Measurements from ENCODE around the gene SPHK1. TPM values are rescaled to one million over a fixed set of nuclear protein-coding genes. Genes with fewer than 3 reads are reported as not detected.

SPHK1 gene
- polyA plus RNA-seq, 3 donors = 1.7 to 2.5 (median 2.3) TPM

DNA sequence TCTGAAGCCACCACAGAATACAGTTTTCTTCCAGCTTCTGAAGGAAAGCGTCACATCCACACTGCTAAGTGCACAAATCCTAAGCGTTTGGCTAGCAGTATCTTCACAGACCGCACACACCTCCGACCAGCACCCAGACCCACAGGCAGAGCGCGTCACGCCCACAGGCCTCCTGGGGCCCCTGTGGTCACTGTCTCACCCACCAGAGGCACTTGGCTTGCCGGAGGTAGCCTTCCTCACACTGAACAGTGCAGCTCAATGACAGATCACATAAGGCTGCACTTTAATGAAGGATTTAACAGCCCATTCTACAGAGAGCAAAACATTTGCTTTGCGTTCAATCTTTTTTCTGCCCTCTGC, 21.2 kb downstream of the SPHK1 start:
- DNase-seq (ENCODE audit: low read depth in 3 of 3, low spot score in 2 of 3) = no peak

DNA sequence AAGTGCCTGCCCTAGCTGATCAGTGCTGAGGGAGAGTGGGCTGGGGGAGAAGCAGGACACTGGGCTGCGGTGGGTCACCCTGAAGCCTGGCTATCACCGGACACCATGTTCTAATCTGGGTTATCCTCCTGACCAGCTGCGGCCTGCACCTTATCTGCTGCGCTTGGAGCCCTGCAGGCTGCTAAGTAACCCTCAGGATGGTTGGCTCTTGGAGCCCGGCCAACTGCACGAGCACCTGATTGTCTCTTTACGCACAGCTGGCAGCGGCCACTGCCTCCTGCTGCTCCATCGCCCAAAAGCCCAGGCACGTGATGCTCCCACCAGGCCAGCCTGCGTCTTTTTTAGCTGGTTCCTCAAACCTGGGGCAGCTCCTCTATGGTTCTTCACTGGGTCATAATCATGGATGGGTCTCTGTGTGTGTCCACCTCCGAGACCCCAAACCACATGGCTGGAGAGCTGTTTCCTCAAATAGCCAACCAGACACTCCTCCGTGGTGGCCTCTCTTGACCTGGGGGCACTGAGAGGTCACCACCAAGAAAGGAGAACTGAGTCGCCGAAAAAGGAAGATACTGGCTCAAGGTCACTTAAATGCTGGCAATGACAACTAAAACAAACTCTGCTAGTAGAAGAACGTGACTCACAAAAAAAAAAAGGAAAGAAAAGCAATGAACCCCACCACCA, 21.7 kb downstream of the SPHK1 start:
- no peak for DNase-seq (ENCODE audit: low read depth in 3 of 3, low spot score in 2 of 3)

DNA sequence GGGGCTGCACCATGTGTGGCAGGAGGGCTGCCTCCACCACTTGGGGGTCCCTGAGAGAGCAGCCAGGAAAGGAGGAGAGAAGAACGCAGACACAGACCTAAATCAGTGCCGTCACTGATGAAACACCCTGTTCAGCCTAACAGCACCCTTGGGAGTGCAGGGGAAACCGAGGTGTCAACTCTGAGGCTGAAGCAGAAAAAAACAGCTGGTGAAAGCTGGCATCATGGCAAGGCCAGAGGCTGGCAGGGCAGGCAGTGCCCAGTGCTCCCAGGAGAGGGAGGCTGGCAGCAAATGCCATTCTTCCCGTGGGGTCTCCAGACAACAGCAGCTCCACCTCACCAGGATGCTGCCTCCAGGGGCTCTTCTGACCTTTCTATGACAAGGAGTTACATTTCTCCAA, 23.1 kb downstream of the SPHK1 start:
- no peak for DNase-seq (ENCODE audit: low read depth in 3 of 3, low spot score in 2 of 3)

DNA sequence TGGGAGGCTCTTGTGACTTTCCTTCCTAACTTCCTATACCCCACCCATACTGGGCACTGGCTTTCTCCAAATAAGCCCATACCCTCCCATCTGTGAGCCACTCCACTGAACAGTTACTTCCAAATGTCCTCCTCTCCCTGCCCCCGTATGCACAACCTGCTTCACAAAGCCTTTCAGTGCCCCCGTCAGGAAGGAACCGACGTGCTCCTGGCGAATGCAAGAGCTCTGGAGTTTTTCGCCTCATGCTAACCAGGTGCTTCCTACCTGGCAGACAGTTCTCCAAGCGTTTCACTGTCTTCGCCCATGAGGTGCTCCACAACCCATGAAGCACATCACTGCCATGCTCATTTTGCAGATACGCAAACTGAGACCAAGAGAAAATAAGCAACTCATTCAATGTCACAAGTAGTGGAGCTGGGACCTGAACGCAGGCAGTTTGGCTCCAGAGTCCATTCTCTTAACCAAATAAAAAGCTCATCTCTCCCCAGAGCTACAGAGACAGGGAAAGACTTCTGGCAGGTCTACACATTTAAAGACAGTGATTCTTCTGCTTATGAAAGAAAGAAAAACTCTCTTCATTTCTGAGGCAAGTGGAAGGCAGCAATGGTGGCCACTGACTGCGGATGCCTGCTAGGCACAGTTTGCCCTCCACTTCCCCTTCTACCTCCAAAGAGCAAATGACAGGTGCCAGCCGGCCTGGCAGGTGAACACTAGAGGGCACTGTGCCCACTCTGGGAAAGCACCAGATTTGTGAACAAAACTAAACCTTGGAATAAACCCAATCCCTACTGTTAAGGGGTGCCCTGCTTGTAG, 23.8 kb downstream of the SPHK1 start:
- DNase-seq (ENCODE audit: low read depth in 3 of 3, low spot score in 2 of 3) = no peak

DNA sequence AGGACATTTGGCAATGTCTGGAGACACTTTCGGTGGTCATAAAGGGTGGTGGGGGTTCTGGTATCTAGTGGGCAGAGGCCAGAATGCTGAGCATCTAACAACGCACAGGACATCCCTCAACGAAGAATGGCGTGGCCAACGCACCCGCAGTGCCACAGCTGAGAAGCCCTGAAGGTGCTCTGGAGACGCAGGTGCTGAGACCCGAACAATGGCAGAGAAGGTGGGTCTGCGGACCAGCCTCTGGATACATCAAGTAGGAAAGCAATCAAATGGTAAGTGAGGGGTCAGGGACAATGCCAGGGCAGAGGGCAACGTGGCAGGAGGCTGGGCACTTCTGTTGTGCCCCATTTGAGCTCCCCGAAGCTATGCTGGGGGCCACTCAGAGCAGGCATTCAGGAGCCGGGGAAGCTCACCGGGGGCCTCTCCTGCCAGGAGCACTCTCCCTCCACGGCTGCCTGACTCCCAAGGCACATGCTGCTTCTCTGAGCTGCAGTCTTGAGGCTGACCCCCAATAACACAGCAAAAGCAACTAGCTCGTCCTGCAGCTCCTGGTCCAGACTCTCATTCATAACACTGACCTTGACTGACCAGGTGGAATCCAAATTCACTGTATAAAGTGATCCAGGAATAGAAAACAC, 26.0 kb downstream of the SPHK1 start:
- DNase-seq (ENCODE audit: low read depth in 3 of 3, low spot score in 2 of 3) = no peak

DNA sequence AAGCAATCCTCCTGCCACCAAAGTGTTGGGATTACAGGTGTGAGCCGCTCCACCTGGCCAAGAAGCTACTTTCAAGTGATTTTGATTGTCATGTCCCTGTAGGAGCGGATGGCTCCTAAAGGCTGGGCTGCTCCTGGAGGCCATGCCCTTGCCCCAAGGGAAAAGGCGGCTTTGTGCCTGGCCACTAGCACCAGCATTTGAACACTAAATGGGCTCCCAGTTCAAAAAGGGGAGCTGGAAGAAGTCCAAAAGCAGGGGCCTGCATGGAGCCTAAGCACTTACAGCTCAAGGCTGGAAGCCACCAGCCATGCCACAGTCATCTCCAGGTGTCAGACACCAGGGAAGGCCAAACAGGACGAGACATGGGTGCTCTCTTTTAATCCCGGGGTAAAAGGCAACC, 26.8 kb downstream of the SPHK1 start:
- no peak for DNase-seq (ENCODE audit: low read depth in 3 of 3, low spot score in 2 of 3)

DNA sequence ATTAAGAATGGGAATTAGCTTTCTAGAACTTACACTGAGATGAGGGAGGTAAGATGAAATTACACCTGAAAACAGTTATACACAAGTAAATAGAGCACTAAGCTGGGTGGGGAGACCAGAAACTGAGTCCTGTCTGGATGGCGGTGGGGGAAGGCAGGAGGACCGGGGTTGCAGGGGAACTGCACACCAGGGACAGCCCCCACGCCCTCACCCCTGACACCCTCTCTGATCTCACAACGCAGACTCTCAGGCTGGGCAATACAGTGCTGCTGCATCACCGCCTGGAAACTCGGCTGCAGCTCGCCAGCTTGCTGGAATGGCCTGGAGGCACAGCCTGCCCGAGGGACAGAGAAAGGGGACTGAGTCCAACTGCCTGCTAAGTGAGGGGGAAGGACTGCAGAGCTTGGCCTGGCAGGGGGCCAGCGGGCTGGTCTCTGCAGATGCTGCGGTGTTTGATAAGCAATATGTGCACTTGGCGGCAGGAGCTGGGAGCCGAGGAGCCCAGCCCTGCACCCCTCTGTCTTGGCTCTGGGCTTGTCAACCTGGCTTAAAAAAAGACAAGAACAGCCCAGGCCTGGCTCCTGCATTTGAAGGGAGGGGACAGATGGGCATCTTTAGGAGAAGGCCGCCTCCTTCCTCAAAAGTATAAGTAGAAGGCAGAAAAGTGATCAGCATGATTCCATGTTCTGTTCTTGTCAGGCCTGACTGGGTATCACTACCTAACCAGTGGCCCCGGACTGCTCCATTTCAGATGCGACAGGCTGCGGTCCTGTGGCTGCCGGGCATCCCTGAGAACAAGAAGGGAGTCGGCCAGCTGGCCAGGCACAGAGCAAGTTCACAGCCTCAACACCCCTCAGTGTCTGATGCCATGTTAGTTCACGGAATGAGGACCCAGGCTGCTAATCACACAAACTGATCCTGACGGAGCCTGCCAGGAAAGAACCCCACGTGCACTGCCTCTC, 30.2 kb downstream of the SPHK1 start:
- DNase-seq (ENCODE audit: low read depth in 3 of 3, low spot score in 2 of 3) = no peak

DNA sequence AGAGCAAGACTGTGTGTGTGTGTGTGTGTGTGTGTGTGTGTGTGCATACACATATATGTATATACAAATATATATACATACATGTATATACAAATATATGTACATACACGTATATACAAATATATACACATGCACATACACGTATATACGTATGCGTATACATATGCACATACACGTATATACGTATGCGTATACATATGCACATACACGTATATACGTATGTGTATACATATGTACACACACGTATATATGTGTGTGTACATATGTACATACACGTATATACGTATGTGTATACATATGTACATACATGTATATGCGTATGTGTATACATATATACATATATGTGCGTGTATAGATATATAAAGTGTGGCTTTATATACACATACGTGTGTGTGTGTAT, 31.4 kb downstream of the SPHK1 start:
- no peak for DNase-seq (ENCODE audit: low read depth in 3 of 3, low spot score in 2 of 3)

DNA sequence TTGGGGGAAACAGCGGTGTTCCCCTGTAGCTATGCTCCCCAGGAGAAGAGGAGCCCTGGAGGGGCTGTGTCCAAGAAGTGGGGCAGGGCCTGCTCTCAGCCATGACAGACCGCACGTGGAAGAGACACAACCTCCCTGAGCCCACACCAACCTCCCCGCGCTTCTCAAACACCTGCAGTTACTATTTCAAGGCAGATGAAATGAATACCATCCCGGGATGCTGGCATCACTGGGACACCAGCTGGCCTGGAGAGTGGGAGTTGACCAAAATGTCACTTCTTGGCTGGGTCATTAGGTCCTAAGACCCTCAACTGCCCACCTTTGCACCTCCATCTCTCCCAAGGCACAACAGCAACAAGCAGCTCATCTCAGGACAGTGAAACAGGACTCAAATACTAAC, 32.0 kb downstream of the SPHK1 start:
- no peak for DNase-seq (ENCODE audit: low read depth in 3 of 3, low spot score in 2 of 3)

DNA sequence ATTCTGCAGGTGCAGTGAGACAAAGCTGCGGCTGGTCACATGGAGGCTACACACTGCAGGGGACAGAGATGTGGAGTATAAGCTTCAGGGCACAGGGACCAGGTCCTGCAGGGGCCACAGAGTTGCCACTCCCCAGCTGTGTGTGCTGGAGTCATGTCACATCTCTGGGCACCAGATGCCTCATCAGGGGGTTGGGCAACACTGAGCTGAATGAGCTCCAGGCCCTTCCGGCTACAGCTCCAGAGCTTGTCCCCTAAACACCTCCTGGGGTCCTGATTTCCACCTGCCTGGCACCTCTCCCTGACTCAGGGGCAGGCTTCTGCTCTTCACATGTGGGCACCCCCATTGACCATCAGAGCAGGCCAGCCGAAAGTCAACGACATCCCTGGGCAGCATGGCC, 32.5 kb downstream of the SPHK1 start:
- DNase-seq (ENCODE audit: low read depth in 3 of 3, low spot score in 2 of 3) = no peak

DNA sequence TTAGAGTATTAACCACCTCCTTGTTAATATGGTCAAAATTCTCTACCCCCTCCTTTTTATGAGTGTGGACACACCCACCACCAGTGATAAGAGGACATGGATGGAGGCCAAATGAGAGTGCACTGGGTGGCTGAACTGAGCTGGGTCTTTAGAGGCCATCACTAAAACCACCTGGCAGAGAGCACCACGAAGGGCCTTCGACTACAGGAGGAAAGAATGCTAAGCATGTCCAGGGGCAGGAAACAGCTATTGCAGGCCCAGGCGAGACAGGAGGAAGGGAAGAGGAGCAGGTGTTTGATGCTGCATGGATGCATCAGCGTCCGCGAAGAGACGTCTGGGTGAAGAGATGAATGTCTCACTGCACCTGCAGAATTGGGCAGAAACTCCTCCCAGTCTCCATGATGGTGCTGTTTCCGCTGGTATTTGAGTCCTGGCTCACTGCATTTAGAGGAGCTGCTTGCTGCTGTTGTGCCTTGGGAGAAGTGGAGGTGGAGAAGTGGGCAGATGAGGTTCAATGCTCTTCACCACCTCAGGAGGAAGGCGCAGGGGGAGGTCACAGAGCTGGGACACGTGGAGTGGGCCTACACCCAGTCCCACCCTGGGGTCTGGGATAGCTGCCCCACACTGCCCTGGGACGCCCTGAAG, 33.2 kb downstream of the SPHK1 start:
- DNase-seq (ENCODE audit: low read depth in 3 of 3, low spot score in 2 of 3) = no peak

DNA sequence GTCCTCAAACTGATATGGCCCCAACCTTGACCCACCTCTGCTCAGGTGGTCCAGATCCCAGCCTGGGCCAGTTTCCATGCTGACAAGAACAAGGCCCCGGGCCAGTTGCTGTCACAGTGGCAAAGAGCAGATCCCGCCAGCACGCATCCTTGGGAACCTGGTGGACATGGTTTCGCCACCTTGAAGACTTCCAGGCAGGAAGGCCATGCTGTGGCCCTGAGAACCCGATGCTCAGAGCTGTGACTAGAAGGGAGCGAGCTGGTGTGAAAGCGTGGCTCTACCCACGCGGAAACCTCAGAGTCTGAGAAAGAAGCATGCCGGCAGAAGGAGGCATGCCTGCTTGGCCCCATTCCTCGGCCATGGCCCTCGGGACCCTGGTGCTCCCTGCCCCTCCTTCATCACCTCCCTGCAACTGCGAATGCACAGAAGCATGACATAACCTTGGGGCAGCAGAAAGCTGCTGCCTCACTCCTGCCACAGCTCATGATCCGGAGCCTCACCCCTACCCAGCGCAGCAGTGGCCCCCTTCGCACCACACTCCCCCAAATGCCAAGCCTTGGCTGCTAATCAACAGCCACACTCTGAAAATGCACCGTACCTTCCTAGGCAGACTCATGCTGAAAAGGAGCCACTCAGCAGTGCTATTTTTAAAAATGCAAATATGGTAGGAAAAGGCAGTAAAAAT, 35.3 kb downstream of the SPHK1 start:
- DNase-seq (ENCODE audit: low read depth in 3 of 3, low spot score in 2 of 3) = no peak

DNA sequence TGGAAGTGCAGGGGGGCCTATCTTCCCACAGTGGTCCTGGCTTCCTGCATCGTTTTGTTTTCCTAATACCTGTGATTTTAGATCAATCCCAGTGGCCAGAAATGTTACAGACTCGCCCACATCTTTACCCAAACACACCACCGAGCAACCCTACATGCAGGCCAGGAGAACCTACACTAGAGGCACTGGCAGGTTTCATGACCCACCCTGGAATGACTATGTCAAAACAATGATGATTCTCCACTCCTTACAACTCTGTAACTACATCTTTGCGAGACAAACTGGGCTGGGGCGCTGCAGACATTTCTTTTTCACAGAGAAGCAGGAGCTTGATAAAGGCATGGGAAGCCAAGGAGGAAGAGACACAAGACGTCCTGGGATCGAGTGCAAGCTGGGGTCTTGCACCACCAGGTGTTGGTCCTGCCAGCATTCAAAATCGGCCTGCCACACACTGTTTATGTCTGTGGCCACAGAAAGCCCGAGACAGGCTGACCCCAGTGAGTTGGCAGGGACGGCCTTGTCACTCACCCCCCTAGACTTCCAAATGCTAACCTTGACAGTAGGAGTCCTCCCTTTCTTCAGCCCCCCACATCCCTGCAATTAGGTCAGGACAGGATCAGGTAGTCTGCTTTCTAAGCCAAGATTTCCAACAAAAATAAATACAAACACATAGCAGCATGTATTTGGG, 36.1 kb downstream of the SPHK1 start:
- DNase-seq (ENCODE audit: low read depth in 3 of 3, low spot score in 2 of 3) = no peak

DNA sequence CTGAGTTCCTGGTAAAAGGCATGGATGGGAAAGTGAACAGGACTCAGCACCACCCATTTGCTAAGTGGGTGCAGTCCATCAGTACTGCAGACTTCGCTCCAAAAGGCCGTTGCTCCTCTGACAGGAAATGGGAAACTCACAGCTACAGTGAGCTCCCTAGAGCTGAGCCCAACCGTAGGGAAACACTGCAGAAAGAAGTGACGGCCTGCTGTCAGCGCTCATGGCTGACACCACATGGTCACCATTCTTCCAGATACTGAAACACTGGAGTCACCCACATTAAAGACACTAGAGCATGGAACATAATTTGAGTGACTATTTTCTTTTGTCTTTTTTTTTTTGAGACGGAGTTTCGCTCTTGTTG, 36.6 kb downstream of the SPHK1 start:
- DNase-seq (ENCODE audit: low read depth in 3 of 3, low spot score in 2 of 3) = no peak

DNA sequence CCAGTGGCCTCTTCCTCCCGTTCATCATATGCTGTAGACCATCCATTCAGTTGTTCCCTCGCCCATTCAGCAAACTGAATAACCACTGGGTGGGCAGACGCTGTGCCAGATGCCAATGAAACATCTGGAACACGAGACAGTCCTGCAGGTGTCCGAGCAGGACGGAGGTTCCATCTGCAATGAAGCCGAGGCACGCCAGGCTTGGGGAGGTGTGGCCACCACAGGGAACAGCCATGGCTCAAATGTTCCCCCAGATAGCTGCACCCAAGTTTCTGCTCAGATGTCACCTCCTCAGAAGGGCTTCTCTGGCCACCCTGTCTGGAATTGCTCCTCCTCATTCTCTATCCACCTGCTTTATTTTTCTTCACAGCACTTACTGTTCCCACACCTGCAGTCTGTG, 38.0 kb downstream of the SPHK1 start:
- DNase-seq (ENCODE audit: low read depth in 3 of 3, low spot score in 2 of 3) = no peak

DNA sequence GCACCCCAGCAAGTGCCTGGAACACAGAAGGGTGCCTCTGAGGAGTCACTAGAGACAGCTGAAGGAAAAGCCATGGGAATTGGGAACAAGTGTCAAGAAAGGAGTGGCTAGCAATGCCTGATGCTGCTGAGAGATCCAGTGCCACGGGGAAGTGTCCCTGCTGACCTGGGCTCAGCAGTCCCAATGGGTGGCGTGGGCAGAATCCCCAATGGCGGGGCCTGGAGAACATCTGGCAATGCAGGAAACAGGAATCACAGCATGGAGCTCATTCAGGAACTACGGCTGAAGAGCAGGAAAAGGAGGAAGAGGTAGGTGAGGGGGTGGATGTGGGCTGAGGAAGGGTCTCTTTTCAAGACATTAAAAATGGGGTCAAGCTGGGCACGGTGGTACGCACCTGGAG, 38.5 kb downstream of the SPHK1 start:
- DNase-seq (ENCODE audit: low read depth in 3 of 3, low spot score in 2 of 3) = no peak

DNA sequence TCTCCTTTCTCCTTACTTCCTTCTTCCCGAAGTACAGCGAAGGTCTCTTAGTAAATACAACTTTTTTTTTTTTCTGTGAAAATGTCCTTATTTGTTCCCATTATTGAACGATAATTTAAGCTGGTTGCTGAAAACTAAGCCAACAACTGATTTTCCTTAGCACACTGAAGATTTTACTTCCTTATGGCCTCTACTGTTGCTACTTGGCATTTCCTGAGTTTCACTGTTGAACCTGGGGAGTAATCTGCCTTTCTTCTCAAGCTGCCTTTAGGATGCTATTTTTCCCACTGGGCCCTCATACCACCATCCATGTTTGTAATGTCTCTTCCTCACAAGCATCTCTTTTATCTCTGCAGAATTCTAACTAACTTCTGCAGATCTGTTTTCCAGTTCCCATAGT, 42.4 kb downstream of the SPHK1 start:
- no peak for DNase-seq (ENCODE audit: low read depth in 3 of 3, low spot score in 2 of 3)

DNA sequence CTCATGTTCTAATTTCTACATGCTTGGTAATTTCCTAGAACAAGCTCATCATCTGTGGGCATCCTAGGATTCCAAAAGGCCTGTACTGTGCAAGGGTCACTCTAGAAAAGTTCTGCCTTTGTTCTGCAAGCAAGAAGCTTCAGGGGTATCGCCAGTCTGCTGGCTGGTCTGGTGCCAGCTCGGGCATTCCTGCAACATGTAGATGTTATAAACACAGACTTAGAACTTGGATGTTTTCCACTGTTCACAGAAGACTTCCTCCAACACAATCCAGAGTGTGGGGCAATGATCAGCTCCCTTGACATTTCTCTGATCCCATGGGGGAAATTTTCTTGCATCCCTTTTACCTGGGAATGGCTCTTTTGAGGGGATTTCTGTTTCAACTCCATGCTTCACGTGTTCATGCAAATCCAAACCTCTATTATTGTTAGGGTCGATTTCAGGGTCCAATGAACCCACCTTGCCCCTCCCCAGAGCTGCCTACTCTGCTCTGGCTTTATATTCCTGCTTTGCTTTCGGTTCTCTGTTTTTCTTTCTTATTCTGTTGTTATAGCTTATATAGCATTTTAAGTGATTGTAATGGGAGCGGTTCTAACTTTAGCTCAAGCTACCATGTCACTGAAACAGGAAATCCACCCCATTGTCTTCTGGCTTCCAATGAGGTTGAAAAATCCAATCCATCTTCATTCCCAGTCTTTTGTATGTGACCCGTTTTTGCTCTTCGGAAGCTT, 43.3 kb downstream of the SPHK1 start:
- DNase-seq (ENCODE audit: low read depth in 3 of 3, low spot score in 2 of 3) = no peak

DNA sequence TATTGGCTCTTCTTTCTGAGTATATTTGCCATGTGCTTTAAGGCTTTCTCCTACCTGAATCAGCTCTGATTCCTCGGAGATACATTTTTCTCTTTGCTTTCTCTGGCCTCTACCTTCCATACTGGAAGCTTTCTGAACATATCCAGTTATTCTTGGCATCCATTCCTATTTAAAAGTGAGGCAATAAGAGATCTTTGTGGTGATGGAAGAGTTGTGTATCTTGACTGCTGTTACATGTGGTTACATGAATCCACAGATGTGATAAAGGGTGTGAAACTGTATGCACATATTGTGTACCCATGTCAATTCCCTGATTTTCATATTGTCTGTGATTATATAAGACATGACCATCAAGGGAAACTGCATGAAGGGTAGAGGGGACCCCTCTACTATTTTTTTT, 44.1 kb downstream of the SPHK1 start:
- no peak for DNase-seq (ENCODE audit: low read depth in 3 of 3, low spot score in 2 of 3)
